Measurements from ENCODE around the gene SPRY4.

- TF ChIP-seq EZH2 (IDR thresholded peaks at IDR 0.05) = no peak
- no peak for TF ChIP-seq POLR2AphosphoS5 (IDR thresholded peaks at IDR 0.05; ENCODE audit: borderline replicate concordance, low read depth, low read length)
Measured at GRCh38 chr5:142286111-142286510, 38.7 kb downstream of the SPRY4 start.

Measured in SK-N-MC (cell line).